HG02588 (cell line): ENCODE data around the gene ACTG2.
"Not testable (repeated sequence)": the region's sequence is repeated elsewhere in the genome, so short reads cannot be mapped to it uniquely, and the experiment has no call there.

Experiments used
- ATAC-seq: cut with Tn5 transposase; IDR thresholded peaks from one replicate; pipeline ENCODE4 v1.9.1; 2021; ENCODE audit warnings: mild to moderate bottlenecking, moderate library complexity; ENCODE audit not compliant: unreplicated experiment

ACTG2 gene

DNA sequence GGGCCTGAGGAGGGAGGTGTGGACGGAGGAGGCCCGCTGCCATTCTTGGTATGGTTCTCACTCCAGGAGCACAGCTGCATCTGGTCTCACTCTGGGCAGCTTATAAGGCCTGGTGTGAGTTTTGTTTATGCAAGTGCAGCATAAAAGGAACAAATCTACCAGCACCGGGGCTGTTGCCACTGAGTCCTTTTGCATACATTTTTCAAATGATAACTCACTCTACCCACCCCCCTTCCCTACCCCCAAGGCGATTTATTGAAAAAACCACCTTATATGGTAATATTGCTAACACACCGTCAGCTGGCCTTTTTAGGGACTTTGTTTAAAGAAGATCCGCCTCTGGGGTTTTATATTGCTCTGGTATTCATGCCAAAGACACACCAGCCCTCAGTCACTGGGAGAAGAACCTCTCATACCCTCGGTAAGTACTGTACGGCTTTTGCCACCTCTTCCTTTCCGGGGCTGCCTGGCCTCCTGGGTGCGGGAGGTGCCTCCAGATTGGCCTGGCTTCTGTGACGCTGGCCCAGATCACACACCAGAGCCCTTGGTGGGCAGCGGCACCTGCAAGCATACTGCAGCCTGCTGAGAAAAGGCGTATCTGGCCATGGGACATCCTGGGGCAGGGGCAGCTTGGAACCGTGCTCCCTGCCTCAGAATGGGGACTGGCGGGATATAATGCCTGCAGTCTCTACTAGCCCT is at the start of gene ACTG2:
Gene ACTG2, plus strand, starts transcription at position 378 of the 699 bp plus-strand sequence. CDS start 8,304 bp downstream, outside the sequence.
- ATAC-seq = no peak

DNA sequence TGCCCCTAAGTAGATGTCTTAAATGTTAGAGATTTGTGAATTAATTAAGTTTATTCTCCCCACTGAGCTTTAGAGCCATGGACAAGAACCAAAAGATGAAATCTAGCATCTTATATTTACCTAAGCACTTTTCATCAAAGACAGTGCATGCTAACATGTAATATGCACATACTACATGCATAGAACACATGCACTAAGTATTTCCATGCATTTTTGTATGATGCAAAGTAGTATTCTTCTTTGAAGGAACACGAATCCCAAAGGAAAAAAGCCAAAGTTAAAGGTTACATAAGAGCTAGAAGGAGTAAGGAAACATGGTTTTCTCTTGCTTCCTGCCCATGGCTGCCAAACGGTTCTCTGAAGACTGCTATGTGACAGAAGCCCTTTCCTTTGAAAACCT is 48.7 kb upstream of the ACTG2 start:
- ATAC-seq = no peak

- ATAC-seq = no peak
Observed at GRCh38 chr2:73850009-73850408, 42.8 kb upstream of the ACTG2 start.

DNA sequence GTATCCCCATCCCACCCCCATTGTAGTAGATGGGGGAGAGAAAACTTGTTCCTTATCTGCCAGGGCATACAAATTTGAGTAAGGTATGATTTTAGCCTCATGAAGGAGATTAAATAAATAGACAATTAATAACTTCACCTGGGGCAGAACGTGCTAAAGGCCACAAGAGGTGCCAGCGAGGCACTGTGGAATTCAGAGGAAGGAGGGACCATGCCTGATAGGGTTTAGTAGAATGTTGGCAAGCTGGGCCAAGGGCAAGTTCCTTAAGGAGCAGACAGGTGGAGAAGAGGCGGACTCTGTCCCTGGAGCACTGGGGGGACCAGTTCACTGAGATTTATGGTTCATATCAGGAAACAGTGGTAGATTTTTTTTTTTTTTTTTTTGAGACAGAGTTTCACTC is 41.5 kb upstream of the ACTG2 start:
- no peak for ATAC-seq

- ATAC-seq = no peak
Observed at GRCh38 chr2:73852020-73852419, 40.8 kb upstream of the ACTG2 start.

DNA sequence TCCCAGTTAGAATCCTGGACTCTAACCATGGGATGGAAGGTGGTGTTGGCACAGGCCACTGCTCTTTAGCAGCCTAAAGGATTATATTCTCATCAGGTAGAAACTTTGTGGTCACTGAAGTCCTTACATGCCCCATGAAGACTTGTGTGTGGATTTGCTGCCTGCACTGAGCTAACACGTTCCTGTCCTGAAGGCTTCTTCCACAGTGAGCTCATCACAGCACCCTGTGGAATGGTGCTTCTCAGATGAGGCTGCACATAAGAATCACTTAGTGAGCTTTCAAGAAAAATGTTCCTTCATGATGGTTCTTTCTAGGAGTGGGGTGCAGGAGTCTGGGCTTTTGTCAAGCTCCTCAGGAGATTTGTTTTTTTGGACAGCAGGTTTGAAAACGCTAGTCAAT is 37.3 kb upstream of the ACTG2 start:
- no peak for ATAC-seq

GRCh38 chr2:73856214-73856613 is 36.6 kb upstream of the ACTG2 start:
- no peak for ATAC-seq

DNA sequence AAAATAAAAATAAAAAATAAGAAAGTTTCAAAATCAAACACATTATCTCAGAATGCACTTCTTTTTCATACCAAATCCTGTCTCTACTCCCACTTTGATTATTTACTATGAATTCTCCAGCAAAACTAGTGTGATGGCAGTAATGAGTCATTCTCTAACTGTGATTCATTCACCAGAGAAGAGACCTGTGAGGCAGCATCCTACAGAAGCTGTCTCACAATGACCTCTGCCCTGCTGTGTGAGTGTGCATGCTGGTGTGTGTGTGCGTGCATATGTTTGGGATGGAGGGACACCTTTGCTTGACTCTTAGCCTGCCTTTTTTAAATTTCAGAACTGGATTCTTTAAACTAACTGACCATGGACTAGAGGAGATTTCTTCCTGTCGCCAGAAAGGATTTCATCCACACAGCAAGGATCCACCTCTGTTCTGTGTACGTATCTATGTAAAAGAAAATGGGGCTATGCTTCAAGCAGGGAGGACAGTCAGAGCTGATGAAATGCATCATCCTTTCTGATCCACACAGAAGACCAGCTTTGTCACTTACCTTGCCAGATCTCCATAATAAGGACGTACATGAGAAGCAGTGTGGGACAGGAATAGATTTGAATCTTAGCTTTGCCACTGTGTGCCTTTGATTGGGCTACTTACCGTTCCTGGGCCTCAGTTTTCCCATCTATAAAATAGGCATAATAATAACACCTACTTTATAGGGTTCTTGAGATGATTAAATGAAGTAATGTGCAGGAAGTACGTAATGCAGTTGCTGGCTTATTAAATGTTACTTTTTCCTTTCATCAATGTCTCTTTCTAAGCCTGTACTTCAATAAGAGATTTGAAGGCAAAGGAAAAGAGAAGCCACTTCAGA is 32.9 kb upstream of the ACTG2 start:
- ATAC-seq = no peak

- ATAC-seq = no peak
Observed at GRCh38 chr2:73862987-73863386, 29.8 kb upstream of the ACTG2 start.

- no peak for ATAC-seq
Observed at GRCh38 chr2:73868204-73868978, 24.4 kb upstream of the ACTG2 start.

DNA sequence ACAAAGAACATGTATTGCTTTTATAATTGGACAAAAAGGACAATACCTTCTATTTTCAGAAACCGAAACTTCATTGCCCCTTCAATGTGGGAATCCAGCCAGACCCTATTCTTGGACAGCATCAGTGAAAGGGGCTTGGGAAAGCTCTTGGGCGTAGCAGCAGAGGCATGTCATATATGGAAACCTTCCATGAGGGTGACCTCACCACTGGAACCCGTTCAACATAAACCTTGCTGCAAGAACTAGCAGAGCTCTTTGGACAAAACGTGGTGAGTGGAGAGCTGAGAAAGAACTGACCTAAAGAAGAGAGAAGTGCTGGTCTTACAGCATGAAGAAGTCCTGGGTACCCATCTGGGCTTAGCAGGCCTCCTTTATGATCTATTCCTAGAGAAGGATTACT is 22.7 kb upstream of the ACTG2 start:
- no peak for ATAC-seq

DNA sequence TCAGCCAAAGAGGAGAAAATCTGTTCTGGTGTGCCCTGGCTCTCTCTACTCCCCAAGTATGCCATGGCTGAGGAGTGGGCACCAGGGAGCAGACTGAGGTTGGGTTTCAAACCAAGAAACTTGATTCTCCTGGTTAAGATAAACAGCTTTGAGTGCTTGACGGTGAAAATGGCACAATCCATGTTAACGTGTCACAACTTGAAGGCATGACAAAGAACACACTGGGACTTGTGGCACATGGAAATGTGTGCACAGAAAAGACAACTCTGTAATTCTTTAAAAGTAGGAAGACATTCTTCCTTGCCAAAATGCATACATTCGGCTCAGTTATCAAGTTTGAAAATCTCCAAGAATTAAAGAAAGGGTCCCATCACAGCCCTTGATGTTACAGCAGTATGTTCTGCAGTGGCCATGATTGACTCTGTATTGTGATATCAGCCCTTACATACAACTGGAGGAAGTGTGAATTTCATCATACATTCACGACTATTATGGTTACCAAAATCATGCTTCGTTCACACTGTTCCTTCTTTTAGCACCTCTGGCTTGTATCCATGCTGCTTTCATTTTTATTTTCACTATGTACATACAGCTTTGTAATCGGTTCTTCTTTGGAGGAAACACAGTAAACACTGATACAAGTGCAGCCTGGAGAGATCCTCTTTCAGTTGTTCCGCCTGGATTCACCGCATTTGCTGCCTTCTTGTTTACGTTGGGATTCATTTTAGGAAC is 15.6 kb upstream of the ACTG2 start:
- ATAC-seq = no peak

DNA sequence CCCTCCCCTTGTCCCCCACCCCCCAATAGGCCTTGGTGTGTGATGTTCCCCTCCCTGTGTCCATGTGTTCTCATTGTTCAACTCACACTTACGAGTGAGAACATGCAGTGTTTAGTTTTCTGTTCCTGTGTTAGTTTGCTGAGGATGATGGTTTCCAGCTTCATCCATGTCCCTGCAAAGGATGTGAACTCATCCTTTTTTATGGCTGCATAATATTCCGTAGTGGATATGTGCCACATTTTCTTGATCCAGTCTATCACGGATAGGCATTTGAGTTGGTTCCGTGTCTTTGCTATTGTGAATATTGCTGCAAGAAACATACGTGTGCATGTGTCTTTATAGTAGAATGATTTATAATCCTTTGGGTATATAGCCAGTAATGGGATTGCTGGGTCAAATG is 14.8 kb upstream of the ACTG2 start:
- not testable (repeated sequence) for ATAC-seq

GRCh38 chr2:73885406-73885805 is 7.4 kb upstream of the ACTG2 start:
- ATAC-seq = no peak

DNA sequence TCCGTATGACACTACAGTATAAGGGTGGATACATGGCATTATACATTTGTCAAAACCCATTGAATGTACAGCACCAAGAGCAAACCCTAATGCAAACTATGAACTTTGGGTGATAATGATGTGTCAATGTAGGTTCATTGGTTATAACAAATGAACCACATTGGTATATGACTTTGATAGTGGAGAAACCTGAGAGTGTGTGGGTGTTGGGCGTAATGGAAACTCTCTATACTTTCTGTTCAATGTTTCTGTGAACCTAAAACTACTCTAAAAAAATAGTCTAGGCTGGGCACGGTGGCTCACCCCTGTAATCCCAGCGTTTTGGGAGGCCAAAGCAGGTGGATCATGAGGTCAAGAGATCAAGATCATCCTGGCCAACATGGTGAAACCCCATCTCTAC is 6.5 kb upstream of the ACTG2 start:
- no peak for ATAC-seq

GRCh38 chr2:73887596-73888353 is 5.0 kb upstream of the ACTG2 start:
- not testable (repeated sequence) for ATAC-seq

DNA sequence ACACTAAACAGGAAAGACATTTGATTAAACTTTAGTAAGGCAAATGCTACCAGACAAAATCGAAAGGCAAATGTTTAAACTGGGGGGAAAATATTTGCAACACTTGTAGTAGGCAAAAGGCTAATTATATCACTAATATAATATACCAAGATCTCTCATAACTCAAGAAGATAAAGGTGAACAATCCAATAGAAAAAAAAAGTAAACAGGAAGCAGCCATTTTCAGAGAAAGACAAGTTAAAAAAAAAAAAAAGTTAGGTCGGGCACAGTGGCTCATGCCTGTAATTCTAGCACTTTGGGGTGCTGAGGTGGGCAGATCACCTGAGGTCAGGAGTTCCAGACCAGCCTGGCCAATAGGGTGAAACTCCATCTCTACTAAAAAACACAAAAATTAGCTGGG is 4.4 kb upstream of the ACTG2 start:
- no peak for ATAC-seq

- ATAC-seq = no peak
Observed at GRCh38 chr2:73889206-73889605, 3.6 kb upstream of the ACTG2 start.

DNA sequence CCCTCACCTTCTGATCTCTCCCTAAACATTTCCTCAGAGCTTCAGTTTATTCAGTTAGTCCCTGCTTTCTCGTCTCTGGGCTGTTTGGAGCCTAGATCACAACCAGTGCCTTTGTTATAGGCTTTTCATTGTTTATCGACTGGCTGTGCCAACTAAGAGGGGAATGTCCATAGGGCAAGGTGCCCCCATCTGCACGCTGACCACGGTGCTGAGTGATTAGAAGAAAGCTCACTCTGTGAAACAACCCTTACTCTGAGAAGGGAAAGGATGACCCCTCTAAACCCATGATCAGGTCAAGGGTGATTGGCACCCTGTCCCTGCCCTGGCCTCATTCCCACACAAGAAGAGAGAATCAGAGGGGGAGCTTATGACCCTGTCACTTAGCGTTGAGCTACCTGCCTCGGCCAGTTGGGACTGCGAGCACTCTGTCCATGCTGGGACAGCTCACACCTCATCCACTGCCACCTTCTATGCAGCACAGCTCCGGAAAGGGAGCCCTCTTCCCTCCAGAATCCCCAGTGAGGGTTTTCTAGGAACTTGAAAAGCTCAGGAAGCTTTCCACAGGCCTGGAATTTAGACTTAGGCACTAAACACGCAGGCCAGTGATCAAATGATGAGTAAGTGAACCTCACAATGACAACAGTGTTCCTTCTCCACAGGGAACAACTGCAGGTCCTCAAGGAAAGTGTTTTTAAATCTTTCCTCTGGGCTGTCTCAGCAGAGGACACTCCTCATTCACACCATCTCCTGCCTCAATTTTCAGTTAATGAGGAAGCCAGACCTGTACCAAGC is 2.3 kb upstream of the ACTG2 start:
- ATAC-seq = no peak
